Right forelimb (tissue), 1 donor: Measurements from ENCODE around the gene LSM7.
"Not testable (repeated sequence)": the region's sequence is repeated elsewhere in the genome, so short reads cannot be mapped to it uniquely, and the experiment has no call there.

Experiments
- DNase-seq: peaks from one replicate; pipeline ENCODE4 v3.0.0-alpha.2; 2018

Gene LSM7

DNA sequence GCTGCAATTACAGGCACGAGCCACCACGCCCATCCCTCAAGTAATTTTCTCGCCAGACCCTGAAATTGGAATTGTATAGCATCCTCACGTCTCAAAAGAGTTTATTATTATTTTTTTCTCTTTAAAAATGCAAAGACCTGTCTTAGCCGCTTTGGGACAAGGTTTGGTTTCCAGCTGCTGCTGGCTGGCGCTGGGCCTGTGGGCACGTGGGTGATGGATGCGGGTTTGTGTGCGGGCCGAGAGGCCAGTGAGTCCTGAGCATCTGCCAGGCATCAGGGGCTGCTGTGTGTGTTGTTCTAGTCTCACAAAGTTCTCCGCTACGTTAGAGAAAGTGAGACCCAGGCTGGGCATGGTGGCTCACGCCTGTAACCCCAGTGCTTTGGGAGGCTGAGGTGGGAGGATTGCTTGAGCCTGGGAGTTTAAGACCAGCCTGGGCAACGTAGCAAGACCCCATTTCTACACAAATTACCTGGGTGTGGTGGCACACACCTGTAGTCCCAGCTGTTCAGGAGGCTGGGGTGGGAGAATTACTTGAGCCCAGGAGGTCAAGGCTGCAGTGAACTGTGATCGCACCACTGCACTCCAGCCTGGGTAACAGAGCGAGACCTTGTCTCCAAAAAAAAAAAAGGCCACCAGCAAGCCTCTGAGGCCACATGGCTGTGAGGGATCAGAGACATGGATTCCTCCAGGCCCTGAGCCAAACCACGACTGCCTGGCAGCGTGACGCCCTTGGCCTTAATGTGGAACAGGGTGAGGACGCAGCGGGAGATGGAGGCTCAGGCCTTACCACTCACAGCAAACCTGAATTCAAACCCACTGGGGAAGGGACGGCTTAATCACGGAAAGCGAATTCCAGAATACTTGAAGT, 27.0 kb upstream of the LSM7 start:
- DNase-seq: no peak

GRCh38 chr19:2354670-2355069, 26.3 kb upstream of the LSM7 start:
- no peak for DNase-seq

DNA sequence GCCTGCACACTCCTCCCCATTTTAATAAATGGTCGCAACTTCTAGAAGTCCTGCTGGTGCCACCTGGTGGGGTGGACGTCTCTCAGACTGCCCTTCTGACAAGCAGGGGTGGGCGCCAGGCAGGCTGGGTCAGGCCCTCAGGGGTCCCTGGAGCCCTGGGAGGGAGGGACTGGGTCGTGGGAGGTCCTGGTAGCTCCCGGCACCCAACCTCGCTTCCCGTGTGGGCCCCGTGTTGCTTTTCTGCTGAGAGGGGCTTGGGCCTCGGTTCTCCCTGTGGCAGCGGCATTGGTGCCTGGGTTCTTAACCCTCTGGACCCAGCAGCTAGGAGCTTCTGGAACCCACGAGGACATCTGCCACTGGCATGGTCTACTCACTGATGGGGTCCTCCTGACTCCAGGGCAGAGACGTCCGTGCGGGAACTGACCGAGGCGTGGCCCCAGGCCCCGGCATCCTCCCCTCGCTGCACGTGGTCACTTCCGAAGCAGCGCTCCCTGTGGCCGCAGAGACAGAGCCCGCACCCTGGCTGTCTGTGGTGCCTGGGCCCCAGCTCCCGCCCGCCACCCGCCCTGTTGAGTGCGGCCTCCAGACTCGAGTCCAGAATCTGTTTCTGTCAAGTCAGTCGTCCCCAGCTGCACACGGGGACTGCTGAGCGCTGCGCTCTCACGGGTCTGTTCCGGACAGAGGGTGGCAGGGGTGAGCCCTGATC, 25.7 kb upstream of the LSM7 start:
- no peak for DNase-seq

GRCh38 chr19:2353159-2353886, 24.9 kb upstream of the LSM7 start:
- DNase-seq: no peak

DNA sequence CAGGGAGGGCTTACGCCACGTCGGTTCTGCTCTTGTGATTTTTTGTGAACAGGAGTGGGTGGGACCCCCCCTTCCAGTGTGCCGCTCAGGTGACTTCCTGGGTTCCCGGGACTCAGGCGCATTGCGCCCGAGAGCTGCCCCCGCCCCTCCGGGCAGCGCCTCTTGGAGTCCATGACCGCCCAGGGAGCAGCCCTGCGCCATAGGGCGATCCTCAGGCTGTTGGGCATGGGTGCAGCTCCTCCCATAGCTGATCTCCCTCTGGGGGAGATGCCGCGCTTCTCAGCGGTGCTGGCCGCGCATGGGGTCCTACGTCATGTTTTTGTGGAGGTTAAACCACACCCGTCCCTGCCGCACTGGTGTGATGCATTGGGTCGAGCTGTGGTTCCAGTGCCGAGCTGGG, 23.7 kb upstream of the LSM7 start:
- DNase-seq: no peak

DNA sequence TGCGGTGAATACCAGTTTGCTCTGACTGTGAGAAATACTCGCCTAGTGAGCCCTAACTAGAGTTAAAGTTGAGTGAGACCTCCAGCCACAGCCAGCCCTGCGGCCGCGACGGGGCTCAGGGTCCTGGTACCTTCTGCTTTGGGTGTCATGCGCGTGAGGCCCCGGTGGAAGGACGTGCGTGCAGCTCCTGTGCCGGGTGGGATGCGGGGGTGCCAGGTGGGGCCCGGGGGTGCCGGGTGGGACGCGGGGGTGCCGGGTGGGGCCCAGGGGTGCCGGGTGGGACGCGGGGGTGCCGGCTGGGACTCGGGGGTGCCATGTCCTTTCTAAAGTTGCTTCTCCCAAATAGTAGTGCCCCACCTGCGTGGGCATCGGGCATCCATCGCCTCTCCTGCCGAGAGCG, 23.2 kb upstream of the LSM7 start:
- no peak for DNase-seq

- DNase-seq: no peak
Observed at GRCh38 chr19:2350656-2351055, 22.3 kb upstream of the LSM7 start.

DNA sequence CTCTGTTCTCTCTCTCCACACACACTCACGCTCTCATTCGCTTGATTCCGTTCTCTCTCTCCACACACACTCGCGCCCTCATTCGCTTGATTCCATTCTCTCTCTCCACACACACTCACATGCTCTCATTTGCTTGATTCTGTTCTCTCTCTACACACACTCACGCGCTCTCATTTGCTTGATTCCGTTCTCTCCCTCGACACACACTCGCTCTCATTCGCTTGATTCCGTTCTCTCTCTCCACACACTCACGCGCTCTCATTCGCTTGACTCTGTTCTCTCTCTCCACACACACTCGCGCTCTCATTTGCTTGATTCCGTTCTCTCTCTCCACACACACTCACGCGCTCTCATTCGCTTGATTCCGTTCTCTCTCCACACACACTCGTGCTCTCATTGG, 21.4 kb upstream of the LSM7 start:
- not testable (repeated sequence) for DNase-seq

- no peak for DNase-seq
Observed at GRCh38 chr19:2345794-2346663, 17.6 kb upstream of the LSM7 start.

DNA sequence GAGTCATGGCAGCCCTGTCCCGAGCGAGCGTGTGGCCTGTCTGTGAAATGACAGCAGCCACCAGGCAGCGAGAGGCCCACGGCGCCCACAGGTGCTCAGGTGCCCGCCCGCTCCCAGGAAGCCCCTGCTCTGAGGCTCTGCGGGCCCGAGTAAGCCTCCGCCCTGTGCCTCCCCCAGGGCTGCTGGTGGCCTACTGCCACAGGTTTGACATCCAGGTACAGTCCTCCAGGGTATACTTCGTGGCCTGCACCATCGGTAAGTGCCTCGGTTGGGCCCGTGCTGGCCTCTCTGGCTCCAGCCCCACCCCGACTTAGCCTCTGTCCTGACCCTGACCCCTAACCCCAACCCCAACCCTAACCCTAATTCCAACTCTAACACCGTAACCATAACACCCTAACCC, 16.7 kb upstream of the LSM7 start:
- DNase-seq: no peak

DNA sequence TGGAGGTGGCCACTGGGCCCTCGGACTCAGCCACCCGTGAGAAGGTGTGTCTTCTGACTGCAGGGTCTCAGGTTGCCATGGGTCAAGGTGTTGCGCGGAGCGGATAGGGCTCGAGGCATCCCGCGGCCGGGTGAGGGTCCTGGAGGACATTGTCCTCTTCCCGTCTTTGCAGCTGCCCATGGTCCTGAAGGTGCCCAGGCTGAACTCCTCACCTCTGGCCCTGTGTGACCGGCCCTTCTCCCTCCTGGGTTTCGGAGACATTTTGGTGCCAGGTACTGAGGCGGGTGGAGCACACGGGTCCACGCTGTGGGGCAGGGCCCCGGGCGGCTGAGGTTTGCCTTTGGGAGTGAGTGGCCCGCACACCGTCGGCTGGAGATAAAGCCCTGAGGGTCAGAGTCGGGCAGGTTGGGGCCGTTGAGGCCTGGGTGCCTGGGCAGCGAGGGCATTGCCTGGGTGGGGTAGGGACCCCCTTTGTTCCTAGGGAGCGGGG, 16.0 kb upstream of the LSM7 start:
- no peak for DNase-seq

DNA sequence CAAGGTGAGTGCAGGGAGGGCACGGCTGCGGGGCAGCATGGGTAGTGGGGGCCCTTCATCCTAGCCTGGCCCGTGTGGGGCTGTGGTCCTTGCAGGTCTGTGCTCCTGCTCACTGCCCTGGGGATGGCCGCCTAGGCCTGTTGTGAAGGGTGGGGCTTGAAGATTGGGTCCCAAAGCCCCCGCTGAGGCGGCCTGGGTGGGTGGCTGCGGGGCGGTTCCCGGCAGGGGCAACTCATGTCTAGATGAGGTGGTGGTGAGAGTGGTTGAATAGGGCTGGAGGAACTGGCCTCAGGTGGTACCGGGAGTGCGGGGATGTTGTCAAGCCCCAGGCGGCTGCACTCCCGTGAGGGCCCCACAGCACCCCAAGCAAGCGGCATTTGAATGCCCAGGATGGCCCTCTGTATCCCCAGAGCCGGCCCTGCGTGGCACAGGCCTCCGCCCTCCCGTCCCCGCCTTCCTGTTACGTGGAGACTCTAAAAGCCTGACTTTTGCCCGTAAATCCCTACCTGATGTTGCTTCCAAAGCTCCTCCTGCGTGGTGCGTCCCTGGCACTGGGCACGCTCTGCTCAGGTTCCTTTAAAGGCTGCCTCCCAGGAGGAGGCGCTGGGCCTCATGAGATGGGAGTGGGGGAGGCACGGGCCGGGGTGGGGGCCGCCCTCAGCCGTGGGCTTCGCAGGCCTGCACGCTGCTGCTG, 15.1 kb upstream of the LSM7 start:
- DNase-seq: no peak

DNA sequence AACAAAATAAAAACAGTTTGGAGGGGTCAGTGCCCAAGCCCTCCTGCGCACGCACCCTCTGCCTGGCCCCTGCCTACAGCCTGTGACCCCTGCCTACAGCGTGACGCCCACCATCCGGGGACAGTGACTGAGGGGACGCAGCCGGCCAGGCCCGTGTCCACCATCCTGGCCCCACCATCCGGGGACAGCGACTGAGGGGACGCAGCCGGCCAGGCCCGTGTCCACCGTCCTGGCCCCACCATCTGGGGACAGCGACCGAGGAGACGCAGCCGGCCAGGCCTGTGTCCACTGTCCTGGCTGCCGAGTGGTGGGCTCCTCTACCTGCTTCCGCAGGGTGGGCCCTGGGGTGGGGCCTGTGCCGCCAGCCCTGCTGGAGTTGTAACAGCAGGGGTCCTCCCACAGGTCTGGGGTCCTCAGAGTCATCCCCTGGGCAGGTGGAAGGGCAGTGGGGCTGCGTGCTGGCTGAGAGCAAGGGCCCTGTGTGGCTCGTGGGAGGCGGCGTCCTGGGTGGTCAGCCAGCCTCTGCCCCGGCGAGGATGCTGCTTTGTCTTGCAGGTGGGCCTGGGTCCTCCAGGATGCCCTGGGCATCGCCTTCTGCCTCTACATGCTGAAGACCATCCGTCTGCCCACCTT, 14.4 kb upstream of the LSM7 start:
- DNase-seq: no peak

DNA sequence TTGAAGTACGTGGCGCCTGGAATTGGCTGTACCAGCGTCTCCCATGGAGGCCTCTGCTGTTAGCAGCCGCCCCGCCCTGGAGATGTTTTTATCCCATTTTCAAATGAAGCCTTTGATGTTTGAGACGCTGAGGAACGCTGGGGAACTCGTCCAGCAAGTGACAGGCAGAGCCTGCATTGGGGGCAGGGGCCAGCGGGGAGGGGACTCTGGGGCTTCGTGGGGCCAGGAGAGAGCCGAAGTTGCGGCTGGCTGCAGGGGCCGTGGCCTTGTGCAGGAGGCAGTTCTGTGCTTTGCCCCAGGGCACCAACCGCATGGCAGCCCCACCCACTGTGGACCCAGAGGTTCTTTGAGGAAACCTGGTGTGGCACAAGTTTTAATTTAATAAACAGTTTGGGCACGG, 13.6 kb upstream of the LSM7 start:
- DNase-seq: no peak

DNA sequence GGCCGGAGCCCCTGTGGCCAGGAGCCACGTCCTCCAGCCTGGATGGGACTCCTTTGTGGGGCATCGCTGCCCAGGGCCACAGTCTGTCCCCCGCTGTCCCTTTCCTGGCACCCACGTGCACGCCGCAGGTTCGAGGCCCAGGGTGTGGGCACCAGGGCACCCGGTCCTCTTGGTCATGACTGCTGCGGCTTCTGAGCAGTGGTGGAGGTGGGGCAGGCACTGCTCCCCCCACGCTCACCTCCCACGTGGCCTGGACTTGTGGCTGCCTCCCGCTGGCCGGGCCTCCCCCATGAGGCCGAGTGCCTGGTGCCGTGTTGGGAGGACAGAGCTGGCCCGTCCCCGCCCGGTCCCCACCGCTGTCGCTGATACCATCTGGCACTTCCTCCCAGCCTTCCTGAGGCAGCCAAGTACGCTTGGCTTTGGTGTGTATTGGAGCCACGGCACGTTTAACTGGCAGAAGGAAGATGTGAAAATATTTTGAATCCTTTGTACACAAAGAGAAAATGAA, 12.9 kb upstream of the LSM7 start:
- no peak for DNase-seq

DNA sequence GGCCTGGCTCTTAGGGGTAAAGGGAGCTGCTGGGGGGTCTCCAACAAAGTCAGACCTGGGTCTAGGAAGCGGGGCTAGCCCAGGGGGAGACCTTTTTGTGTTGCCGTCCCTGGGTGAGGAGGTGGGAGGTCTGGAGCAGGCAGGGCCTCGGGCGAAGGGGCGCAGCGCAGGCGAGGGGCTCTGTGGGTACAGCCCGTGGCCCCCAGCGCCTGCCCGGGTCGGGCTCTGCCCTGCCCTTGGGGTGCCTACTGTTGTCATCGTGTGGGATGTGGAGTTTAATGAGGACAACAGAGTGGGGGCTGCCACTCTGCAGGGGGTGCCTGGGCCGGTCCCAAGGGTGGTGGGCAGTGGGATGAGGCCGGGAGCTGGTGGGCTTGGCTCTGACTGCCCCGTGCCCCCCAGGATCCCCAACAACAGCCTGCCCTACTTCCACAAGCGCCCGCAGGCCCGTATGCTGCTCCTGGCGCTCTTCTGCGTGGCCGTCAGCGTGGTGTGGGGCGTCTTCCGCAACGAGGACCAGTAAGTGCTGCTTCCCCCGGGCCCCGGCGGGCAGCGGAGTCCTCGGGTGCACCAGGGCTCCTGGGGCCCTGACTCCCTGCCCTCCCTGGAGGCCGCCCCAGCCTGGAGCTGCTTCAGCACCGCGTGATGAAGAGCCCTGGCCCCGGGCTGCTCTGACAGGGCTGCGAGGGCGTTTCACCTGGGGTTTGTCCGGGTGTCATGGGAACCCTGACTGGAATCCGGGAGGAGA, 12.3 kb upstream of the LSM7 start:
- DNase-seq: no peak

DNA sequence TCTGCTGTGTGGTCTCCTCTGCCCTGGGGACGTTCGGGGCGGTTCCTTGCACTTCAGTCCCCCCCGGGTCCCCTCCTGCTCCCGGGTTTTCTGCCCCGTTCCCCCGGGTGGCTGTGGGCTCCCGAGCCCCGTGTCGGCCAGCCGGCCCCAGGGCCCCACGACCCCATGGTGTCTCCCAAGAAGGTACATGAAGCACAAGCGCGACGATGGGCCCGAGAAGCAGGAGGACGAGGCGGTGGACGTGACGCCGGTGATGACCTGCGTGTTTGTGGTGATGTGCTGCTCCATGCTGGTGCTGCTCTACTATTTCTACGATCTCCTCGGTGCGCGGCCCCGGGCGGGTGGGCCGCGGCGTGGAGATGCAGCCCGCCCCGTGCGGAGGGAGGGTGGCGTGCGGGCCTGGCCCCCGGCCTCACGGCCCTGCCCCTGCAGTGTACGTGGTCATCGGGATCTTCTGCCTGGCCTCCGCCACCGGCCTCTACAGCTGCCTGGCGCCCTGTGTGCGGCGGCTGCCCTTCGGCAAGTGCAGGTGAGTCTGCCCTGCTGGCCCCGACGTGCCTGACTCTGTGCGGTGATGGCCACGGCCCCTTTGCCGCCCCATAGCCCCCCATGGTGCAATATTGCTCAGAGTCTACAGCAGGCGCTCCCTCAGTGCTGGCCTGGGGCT, 11.4 kb upstream of the LSM7 start:
- no peak for DNase-seq

GRCh38 chr19:2338751-2339643, 10.6 kb upstream of the LSM7 start:
- no peak for DNase-seq
